Astrocyte of the cerebellum (primary cell): ENCODE data around the gene CXCL17.

Source experiments
- DNase-seq: peaks from one replicate; pipeline ENCODE4 v3.0.0-alpha.2; 2011; ENCODE audit warnings: low read depth
- H3K4me3 ChIP-seq: 2 replicates; pipeline ENCODE4 v1.5.1; 2011; ENCODE audit warnings: mild to moderate bottlenecking, low read depth, low read length, moderate library complexity
- CTCF ChIP-seq: IDR thresholded peaks from 2 replicates; pipeline ENCODE4 v1.5.1; 2012; ENCODE audit warnings: low read length, low read depth, moderate library complexity, mild to moderate bottlenecking; ENCODE audit errors: missing control alignments
- in situ Hi-C: cut with HindIII; loops from 2 replicates; pipeline ENCODE4 v1.10.0; 2017; ENCODE audit warnings: low sequenced_read_pairs

CXCL17 gene

GRCh38 chr19:42410371-42410770, 32.4 kb downstream of the CXCL17 start:
- no peak overlapping the region for H3K4me3 ChIP-seq
- in situ Hi-C loops: no loop called here
- no peak for DNase-seq
- no peak for TF ChIP-seq CTCF

GRCh38 chr19:42409477-42409876, 33.3 kb downstream of the CXCL17 start:
- TF ChIP-seq CTCF: no peak
- H3K4me3 ChIP-seq: no peak overlapping the region
- DNase-seq: no peak
- in situ Hi-C loops: no loop called here

DNA sequence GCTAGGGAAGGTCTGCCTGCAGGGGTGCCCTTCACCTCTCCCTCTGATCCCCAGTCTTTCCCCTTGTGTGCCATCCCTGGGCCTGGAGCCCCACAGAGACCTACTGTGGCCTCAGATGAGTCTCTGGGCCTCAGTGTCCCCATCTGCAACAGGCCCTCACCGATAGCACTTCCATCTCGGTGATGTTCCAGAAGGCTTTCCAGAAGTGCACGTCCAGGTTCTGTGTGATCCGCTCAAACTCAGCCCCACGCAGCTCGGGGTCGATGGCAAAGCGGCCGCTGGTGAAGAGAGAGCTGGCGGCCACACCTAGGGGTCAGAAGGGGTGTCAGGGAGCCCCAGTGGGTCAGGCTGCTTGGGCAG, 35.0 kb downstream of the CXCL17 start:
- no peak for TF ChIP-seq CTCF
- DNase-seq: no peak
- H3K4me3 ChIP-seq: no peak overlapping the region
- in situ Hi-C loops: no loop called here

DNA sequence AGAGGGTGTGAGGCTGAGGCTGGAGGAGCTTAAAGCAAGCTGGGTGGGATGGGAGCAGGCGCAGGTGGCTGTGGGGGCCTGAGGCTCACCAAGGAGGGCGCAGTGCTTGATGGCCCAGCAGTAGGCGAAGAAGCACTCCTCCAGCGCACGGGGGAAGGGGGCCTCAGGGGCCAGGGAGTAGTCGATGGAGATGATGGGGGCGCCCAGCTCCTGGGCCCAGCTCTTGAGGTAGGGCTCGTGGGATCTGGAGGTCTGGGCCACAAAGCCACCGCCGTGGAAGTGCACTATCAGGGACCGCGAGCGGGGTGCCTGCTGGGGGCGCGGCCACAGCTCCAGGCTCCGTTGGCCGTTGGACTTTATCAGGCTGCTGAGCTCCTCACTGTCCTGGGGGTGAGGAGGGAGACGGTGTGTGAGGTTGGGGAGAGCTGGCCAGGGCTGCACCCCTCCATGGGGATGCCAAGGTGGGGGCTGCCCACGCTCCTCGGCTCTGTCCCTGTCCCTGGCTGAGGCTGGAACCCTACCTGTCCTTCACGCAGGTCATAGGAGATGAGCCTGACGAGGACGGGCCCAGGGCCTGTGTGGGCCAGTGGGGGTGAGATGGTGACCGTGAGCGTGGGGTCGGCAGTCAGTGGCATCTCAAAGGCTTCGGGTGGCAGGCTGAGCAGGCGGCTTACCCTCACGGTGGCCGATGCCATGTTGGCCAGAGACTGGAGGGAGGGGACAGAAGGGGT, 35.5 kb downstream of the CXCL17 start:
- in situ Hi-C loops: no loop called here
- H3K4me3 ChIP-seq: no peak overlapping the region
- no peak for DNase-seq
- TF ChIP-seq CTCF: no peak

DNA sequence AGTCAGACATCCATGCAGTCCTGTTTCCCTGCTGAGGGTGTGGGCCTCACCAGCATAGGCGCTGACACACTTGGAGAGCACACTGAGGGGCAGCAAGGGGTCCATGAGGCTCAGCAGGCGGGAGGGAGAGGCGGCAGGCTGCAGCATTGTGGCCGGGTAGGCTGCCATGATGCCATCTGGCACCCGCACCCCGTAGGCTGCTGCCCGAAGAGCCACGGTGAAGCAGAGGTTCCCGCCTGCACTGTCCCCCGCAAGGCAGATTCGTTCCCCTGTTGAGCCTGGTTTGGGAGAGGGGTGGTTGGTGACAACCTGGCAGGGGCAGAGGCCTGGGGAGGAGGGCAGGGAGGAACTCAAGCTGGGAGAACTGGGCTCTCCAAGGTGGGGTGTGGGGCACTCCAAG, 36.6 kb downstream of the CXCL17 start:
- DNase-seq: no peak
- no peak overlapping the region for H3K4me3 ChIP-seq
- in situ Hi-C loops: no loop called here
- TF ChIP-seq CTCF: no peak

GRCh38 chr19:42403586-42403985, 39.2 kb downstream of the CXCL17 start:
- DNase-seq: no peak
- no peak for TF ChIP-seq CTCF
- no peak overlapping the region for H3K4me3 ChIP-seq
- in situ Hi-C loops: no loop called here
